Measurements from ENCODE around the gene FBXW8. TPM values are rescaled to one million over a fixed set of nuclear protein-coding genes. Genes with fewer than 3 reads are reported as not detected.

The FBXW8 gene
- total RNA-seq, 1 donor from 2014 or later = 40.0 TPM

- TF ChIP-seq, protein P1, sequence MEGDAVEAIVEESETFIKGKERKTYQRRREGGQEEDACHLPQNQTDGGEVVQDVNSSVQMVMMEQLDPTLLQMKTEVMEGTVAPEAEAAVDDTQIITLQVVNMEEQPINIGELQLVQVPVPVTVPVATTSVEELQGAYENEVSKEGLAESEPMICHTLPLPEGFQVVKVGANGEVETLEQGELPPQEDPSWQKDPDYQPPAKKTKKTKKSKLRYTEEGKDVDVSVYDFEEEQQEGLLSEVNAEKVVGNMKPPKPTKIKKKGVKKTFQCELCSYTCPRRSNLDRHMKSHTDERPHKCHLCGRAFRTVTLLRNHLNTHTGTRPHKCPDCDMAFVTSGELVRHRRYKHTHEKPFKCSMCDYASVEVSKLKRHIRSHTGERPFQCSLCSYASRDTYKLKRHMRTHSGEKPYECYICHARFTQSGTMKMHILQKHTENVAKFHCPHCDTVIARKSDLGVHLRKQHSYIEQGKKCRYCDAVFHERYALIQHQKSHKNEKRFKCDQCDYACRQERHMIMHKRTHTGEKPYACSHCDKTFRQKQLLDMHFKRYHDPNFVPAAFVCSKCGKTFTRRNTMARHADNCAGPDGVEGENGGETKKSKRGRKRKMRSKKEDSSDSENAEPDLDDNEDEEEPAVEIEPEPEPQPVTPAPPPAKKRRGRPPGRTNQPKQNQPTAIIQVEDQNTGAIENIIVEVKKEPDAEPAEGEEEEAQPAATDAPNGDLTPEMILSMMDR (IDR thresholded peaks at IDR 0.05; ENCODE audit: unreplicated experiment) = no peak
- H3K9me3 Mint-ChIP-seq = peaks cover 8% of the 10 kb centered on the region
- H3K36me3 Mint-ChIP-seq = peaks cover 28% of the 10 kb centered on the region
- peaks cover 2% of the 10 kb centered on the region for H3K4me1 Mint-ChIP-seq
- H3K4me3 Mint-ChIP-seq = no peak overlapping the region
- peak in 1 of 2 experiments; percentile 30 for DNase-seq (ENCODE audit: low spot score in 2 of 2, unreplicated experiment in 2 of 2)
- no peak overlapping the region for H3K27ac Mint-ChIP-seq
- H3K27me3 Mint-ChIP-seq (ENCODE audit: low read depth) = no peaks in the 10 kb centered on the region
Observed at GRCh38 chr12:117020536-117021220, 109.9 kb downstream of the FBXW8 start.

- DNase-seq (ENCODE audit: low spot score in 2 of 2, unreplicated experiment in 2 of 2) = peak in 1 of 2 experiments; percentile 16
- Mint-ChIP-seq H3K36me3 (peaks cover 16% of the 10 kb centered on the region), H3K27me3 (ENCODE audit: low read depth) (no peaks in the 10 kb centered on the region), H3K27ac (no peak overlapping the region), H3K4me3 (no peak overlapping the region), H3K9me3 (no peaks in the 10 kb centered on the region), H3K4me1 (peaks cover 3% of the 10 kb centered on the region)
- TF ChIP-seq, protein P1 (IDR thresholded peaks at IDR 0.05; ENCODE audit: unreplicated experiment) = no peak
Observed at GRCh38 chr12:117022465-117022864, 111.7 kb downstream of the FBXW8 start.

GRCh38 chr12:117023998-117024960, 113.5 kb downstream of the FBXW8 start:
- Mint-ChIP-seq H3K4me1 (peaks cover 3% of the 10 kb centered on the region), H3K4me3 (no peak overlapping the region), H3K27me3 (ENCODE audit: low read depth) (no peaks in the 10 kb centered on the region), H3K27ac (no peak overlapping the region), H3K9me3 (no peaks in the 10 kb centered on the region), H3K36me3 (peaks cover 14% of the 10 kb centered on the region)
- DNase-seq (ENCODE audit: low spot score in 2 of 2, unreplicated experiment in 2 of 2) = peak in 1 of 2 experiments; percentile 9
- TF ChIP-seq, protein P1 (IDR thresholded peaks at IDR 0.05; ENCODE audit: unreplicated experiment) = no peak

DNA sequence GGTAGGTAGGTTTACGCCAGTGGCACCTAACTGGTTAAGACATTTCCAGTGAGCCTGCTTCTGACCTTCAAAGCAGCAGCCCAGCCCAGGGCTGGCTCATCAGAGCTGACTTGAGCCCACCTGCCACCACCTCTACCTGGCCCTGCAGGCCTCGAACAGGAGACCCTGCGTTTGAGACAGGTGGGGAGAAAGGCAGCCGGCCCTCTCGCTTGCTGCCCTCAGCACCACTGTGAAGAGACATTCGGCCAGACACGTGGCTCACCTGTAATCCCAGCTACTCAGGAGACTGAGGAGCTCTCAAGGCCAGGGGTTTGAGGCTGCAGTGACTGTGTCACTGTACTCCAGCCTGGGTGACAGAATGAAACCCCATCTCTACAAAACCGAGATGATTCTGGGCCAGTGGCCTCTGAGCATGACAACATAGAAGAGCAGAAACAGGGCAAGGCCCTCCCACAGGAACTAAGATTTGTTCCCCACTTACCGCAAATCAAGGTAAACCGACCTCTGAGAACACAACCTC, 114.3 kb downstream of the FBXW8 start:
- Mint-ChIP-seq H3K4me1 (peaks cover 3% of the 10 kb centered on the region), H3K4me3 (no peak overlapping the region), H3K27me3 (ENCODE audit: low read depth) (no peaks in the 10 kb centered on the region), H3K9me3 (no peaks in the 10 kb centered on the region), H3K27ac (no peak overlapping the region), H3K36me3 (peaks cover 10% of the 10 kb centered on the region)
- TF ChIP-seq, protein P1 (IDR thresholded peaks at IDR 0.05; ENCODE audit: unreplicated experiment) = no peak
- peak in 1 of 2 experiments; percentile 34 for DNase-seq (ENCODE audit: low spot score in 2 of 2, unreplicated experiment in 2 of 2)

- Mint-ChIP-seq H3K4me1 (peaks cover 3% of the 10 kb centered on the region), H3K36me3 (peaks cover 10% of the 10 kb centered on the region), H3K9me3 (no peaks in the 10 kb centered on the region), H3K27ac (no peak overlapping the region), H3K27me3 (ENCODE audit: low read depth) (no peaks in the 10 kb centered on the region), H3K4me3 (no peak overlapping the region)
- TF ChIP-seq, protein P1 (IDR thresholded peaks at IDR 0.05; ENCODE audit: unreplicated experiment) = peak; percentile 94
- peak in 1 of 2 experiments; percentile 76 for DNase-seq (ENCODE audit: low spot score in 2 of 2, unreplicated experiment in 2 of 2)
Observed at GRCh38 chr12:117025481-117026151, 114.9 kb downstream of the FBXW8 start.
